Dedifferentiated amniotic fluid mesenchymal stem cell (primary cell): ENCODE measurements around the gene LHPP.

ENCODE experiments used
- DNase-seq: peaks from one replicate; pipeline ENCODE4 v3.0.0-alpha.2; 2016; ENCODE audit errors: extremely low spot score

Gene LHPP

DNA sequence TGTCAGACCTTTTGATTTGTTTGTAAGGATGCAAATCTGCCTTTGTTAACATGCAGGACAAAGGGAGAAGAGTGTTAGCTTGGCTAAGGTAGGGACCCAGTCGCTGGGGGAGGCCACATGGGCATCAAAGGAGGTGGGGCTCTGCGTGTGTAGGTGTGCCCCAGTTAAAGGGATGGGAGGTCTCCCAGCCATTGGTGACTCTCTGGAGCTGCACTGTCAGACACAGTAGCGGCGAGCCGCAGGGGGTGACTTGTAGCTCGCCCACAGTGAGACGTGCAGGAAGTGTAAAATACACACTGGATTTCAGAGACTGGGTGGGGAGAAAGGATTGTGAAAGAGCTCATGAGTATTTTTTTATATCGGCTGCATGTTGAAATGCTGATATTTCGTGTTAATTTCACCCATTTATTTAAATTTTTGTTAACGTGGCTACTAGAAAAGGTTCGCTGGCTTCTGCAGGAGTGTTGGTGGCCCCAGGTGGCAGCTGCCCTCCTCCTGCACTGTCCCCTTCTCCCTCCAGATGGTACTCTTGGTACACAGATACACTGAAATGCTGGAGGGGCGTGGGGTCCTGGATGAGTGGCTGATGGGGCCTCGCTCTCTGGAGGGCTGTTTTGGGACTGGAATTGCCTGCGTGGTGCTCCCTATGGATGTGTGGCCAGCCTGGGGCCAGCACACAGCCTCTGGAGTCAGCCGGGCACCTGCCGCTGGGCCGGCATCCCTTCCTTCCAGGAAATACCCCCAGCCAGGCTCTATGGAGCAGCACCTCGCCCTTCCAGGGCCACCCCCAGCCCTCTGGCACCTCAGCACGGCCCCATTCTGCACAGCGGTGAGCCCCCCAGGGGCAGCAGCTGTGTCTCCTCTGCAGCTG lies 59.2 kb downstream of the LHPP start:
- DNase-seq = no peak

DNA sequence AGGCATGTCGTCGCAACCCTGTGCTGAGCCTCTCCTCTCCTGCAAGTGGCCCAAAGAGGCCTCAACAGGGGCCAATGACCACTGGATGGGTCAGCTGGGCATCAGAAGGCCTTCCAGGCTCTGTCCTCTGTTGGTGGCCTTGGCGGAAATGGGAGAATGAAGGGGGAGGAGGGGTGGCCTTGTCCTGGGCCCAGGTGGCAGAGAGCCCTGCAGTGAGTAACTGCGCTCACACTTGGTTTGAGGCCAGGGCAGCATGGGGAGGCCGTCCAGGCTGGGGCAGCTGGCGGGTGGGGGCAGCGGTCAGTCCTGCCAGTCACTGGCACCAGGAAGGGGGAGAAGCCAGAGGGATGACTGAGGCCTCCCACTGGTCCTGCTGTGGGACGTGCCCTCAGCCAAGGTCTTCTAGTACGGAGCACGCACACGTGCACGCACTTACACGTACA lies 59.8 kb downstream of the LHPP start:
- no peak for DNase-seq

DNA sequence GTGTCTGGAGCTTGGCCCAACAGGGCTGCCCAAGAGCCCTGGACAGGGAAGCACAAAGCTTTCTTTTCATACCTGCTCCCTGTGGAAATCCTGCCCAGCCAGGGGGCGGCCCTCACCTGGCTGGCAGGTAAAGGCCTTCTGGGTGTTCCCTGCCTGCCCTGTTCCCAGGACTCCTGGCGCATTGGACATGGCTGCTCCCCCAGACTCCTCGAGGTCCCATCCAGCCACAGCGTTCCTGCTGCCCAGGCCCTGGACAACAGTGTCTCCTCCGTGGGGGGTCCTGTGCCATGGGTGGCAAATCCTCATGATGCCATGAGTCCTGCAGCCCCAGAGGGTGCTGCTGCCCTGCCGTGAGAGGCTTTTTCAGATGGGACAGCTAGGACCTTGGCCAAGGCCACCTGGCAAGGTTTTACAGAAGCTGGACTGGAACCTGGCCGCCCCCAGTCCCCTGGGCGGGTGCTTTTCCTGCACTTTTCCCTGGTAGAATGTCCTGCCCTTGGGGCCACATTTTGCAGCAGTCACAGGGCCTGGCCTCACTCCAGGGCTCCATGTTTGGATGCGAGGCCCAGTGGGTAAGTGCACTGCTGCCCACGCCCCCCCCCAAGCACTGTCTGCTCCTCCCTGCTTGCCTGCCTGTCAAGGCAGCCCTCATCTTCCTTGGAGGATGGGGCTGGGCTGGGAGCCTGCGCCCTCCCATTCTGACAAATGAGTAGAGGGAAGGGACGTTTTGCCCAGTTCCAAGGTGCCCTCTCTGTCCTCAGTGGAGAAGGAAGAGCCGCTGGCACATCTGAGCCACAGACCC lies 60.7 kb downstream of the LHPP start:
- DNase-seq = no peak

- DNase-seq = no peak
Measured at GRCh38 chr10:124522933-124523871, 61.6 kb downstream of the LHPP start.

GRCh38 chr10:124523901-124524300 lies 62.3 kb downstream of the LHPP start:
- DNase-seq = no peak

DNA sequence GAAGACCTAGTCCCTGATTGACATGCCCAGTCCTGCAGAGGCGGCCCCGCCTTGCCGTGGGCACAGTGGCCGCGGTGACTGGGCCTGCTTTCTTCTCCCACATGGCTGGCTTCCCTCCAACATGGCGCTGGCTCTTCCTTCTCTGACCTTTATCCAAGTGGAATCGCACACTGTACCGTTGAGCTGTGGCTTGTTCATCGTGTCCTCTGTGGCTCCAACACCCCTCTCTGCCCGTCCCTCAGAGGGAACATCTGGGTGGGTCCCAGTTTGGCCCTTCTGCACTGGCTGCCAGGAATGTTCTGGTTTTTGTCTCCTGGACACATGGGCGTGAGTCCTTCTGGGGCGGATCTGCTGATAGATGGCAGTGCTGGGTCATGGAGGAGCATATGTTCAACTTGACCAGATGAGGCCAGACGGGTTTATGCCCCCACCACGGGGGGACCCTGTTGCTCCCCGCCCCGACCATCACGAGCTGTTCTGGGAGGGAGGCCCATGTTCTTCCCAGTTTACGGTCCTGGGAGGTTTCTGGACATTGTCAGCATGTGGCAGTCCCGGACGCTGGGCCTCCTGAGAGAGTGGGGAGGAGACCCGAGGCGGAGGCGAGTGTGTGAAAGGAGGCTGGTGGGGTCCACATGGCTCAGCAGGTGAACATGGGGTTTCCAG lies 63.5 kb downstream of the LHPP start:
- DNase-seq = no peak

- no peak for DNase-seq
Measured at GRCh38 chr10:124525751-124526600, 64.4 kb downstream of the LHPP start.

DNA sequence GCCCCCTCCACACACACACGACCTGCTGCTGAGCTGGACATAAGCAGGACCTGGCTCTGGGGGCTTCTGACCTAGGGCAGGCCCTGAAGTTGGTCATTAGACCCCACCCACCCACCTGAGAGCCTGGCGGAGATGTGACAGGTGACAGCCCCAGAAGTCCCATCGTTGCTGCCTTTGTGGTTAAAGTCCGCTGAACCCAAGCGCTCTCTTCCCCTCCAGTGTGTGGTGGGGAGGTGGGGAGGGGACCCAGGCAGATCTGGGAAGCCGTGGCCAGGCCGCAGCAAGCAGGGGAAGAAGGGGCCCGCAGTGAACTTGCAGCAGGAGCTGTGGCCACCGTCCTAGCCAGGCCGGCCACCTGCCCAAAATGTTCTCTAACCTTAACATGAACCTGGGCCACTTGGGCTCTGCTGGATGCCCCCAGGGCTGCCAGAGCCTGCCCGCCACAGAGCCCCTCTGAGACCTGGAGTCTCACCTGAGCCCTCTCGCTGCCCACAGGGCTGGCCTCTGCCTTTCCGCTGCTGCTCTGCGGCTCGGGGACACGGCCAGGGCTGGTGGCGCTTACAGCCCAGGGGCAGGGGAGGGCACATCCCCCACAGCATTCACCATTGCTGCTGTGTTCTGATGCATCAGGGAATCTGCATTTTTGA lies 65.1 kb downstream of the LHPP start:
- no peak for DNase-seq

DNA sequence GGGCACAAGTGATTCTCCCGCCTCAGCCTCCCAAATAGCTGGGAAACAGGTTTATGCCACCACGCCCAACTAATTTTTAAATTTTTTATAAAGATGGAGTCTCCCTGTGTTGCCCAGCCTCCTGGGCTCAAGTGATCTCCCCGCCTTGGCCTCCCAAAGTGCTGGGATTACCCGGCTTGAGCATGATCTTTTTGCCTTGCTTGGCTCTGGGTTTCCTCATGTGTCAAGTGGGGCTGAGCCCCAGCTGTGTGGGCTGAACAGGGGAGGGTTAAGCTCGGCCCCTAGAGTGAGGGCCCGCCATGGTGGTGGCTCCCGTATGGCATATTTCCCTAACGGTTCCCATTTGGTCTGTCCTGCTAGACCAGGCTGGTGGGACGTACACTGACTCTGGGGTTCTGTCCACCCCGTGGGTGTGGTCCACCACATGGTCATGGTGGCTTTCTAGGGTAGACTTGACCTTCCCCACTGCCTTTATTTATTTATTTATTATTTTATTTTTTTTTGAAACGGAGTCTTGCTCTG lies 66.3 kb downstream of the LHPP start:
- DNase-seq = no peak

DNA sequence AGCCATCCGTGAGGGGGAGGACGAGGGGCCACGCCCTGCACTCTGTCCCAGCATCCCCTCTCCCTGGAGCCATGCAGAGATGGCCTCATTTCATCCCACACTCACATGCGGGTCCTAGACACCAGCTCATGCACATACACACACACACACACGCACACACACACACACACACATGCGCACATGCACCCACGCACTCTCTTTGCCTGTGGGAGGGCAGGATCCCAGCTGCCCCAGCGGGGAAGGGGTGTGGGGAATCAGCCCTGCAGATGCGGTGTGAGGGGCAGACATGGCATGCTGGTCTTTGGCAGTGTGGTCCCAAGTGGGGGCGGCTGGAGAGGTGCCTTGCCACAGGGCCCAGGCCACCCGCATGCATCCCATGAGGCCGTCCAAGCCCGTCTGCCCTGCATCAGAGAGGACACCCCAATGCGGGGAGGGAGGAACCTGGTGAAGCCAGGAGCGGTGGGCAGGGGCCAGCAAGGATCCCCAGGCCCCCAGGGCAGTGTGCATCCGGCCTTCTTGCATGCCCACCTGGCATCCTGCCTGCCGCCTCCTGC lies 68.1 kb downstream of the LHPP start:
- DNase-seq = no peak

DNA sequence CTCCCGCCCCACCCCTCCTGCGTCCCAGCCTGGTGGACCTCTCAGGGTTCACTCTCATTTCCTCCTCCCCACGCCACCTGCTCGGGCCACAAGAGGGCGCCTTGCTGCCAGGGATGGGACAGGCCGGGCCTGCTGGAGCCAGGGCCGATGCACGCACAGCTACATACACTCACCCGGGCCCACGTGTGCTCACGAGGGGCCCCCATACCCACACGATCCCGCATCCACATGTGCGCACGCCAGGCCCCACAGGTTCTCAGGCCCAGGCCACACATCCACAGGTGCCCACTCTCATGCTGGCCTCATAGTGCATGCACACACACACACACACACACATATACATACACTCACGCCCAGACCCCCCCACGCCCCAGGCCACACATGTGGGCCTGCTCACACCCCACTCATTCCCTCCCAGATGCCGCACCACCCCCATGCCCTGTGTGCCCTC lies 68.6 kb downstream of the LHPP start:
- DNase-seq = peak; percentile 84

- DNase-seq = no peak
Measured at GRCh38 chr10:124530816-124531215, 69.2 kb downstream of the LHPP start.

- no peak for DNase-seq
Measured at GRCh38 chr10:124532106-124532641, 70.6 kb downstream of the LHPP start.

GRCh38 chr10:124532788-124533187 lies 71.2 kb downstream of the LHPP start:
- DNase-seq = no peak

- no peak for DNase-seq
Measured at GRCh38 chr10:124533266-124533665, 71.6 kb downstream of the LHPP start.

GRCh38 chr10:124534231-124534798 lies 72.7 kb downstream of the LHPP start:
- no peak for DNase-seq

GRCh38 chr10:124534826-124535601 lies 73.4 kb downstream of the LHPP start:
- no peak for DNase-seq
